Tibial nerve (tissue), 4 donors: ENCODE results near the gene PDPN.

Experiments used
- CTCF ChIP-seq, 5 experiments: fragments of 200-600 bp in 3 of 5; fragments of 450-650 bp in 2 of 5; sonication (generic) in 3 of 5; IDR thresholded peaks; one replicate each; pipeline ENCODE4 v1.5.1; 2016 to 2019; ENCODE audit warnings: antibody characterized with exemption in 5 of 5, mild to moderate bottlenecking in 3 of 5, moderate library complexity in 2 of 5
- EP300 ChIP-seq, 2 donors: sonication (generic); formaldehyde crosslinking; IDR thresholded peaks; one replicate each; pipeline ENCODE4 v1.6.1; 2017; ENCODE audit warnings: antibody characterized with exemption in 2 of 2, mild to moderate bottlenecking in 1 of 2
- POLR2A ChIP-seq, 2 donors: fragments of 450-650 bp; IDR thresholded peaks; one replicate each; pipeline ENCODE4 v1.6.1; 2017; ENCODE audit warnings: antibody characterized with exemption in 2 of 2, mild to moderate bottlenecking in 2 of 2, moderate library complexity in 2 of 2

- TF ChIP-seq CTCF (IDR thresholded peaks at IDR 0.05), result no peak
- no peak for TF ChIP-seq POLR2A (IDR thresholded peaks at IDR 0.05)
- no peak for TF ChIP-seq EP300 (IDR thresholded peaks at IDR 0.05)
Observed at GRCh38 chr1:13556224-13556764, 27.3 kb upstream of the PDPN start.
